GM12875 (cell line): ENCODE results near the gene MYO3B.

Experiments
- H3K4me3 ChIP-seq: one replicate; pipeline ENCODE4 v1.5.1; 2011; ENCODE audit warnings: low read depth, low read length, control low read depth
- TF ChIP-seq, protein P1 (sequence below): IDR thresholded peaks from 2 replicates; pipeline ENCODE4 v1.5.1; 2011; ENCODE audit warnings: low read depth, mild to moderate bottlenecking, control low read depth, inconsistent platforms, low read length, moderate library complexity, borderline replicate concordance; ENCODE audit not compliant: insufficient read depth

Gene MYO3B

DNA sequence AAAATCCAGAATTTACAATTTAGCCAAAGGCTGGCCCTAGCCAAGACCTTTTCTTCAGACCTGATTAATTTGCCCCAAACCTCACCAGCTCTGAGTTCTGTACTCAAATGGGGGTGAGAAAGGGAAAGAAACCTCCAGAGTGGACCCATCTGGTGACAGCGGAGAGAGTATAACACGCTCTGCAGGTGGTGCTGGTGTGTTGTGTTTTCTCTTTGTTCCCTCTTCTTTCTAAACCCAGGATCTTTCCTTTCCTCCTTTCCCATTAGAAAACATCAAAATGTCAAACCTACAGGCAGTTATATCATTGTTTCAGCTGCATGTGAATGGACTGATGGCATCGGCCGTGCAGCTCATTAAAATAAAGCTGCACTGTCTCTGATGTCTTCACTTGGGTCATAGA lies 283.9 kb downstream of the MYO3B start:
- TF ChIP-seq, protein P1, sequence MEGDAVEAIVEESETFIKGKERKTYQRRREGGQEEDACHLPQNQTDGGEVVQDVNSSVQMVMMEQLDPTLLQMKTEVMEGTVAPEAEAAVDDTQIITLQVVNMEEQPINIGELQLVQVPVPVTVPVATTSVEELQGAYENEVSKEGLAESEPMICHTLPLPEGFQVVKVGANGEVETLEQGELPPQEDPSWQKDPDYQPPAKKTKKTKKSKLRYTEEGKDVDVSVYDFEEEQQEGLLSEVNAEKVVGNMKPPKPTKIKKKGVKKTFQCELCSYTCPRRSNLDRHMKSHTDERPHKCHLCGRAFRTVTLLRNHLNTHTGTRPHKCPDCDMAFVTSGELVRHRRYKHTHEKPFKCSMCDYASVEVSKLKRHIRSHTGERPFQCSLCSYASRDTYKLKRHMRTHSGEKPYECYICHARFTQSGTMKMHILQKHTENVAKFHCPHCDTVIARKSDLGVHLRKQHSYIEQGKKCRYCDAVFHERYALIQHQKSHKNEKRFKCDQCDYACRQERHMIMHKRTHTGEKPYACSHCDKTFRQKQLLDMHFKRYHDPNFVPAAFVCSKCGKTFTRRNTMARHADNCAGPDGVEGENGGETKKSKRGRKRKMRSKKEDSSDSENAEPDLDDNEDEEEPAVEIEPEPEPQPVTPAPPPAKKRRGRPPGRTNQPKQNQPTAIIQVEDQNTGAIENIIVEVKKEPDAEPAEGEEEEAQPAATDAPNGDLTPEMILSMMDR, result no peak
- no peak overlapping the region for H3K4me3 ChIP-seq

DNA sequence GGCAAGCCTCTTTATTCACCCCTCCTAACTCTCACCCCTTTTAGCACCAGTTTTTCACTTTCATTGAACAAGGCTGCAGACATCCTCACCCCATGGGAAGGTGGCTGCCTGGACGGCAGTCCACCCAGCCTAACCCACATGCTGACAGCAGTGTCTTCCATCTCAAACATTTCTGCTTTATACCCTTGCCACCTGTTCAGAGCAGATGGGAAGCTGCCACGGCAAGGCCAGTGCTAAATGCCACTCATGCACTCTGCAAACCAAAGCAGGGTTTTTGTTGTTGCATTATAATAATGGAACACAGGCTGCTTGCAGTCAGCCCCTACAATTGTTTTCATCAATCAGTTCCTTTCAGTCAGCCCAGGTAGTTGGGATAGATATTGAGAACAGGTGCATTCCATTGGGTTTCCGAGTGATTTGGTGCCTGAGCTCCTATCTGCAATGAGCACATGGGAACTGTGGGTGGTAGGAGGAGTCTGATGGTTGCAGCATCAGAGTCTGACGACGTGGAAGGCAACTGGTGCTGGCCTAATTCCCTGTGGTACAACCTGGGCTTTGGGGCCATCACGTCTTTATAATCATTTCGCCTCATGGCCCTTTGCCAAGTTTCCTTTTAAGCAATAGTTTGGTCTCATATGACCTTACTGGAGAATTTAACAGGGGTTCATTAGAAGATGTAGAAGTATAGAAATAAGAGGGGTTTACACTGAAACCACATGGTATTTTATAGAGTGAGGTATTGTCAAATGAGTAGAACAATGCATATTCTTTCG lies 284.7 kb downstream of the MYO3B start:
- TF ChIP-seq, protein P1, result no peak
- H3K4me3 ChIP-seq, result no peak overlapping the region

DNA sequence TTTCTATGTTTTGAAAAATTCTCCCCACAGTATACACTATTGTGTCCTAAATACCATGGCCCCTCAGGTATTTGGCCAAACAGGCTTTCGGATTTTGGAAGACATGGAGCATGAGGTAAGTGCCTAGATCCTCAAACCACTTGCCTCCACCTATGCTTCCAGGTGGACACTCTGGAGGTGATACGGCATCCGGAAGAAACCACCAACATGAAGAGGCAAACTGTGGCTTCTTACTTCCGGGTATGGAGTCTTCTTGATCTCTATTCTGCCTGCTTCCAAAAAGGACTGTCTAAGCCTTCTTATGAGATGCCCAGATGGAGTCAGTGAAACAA lies 285.2 kb downstream of the MYO3B start:
- TF ChIP-seq, protein P1, result no peak
- no peak overlapping the region for H3K4me3 ChIP-seq

DNA sequence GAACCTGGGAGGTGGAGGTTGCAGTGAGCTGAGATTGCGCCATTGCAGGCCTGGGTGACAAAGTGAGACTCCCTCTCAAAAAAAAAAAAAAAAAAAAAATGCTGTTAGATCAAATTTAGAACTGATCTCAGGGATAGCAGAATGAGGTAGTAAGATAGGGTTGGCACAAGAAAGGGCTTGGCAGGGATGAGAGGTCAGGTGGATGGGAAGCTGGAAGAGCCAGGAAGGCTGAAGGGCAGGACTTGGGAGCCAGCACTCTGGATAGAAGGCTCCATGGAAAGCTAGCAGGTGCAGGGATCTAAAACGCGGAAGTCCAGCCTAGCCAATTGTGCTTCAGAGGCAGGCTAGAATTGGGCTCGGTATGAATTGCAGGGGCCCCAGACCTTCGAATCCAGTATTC lies 286.3 kb downstream of the MYO3B start:
- TF ChIP-seq, protein P1, result no peak

DNA sequence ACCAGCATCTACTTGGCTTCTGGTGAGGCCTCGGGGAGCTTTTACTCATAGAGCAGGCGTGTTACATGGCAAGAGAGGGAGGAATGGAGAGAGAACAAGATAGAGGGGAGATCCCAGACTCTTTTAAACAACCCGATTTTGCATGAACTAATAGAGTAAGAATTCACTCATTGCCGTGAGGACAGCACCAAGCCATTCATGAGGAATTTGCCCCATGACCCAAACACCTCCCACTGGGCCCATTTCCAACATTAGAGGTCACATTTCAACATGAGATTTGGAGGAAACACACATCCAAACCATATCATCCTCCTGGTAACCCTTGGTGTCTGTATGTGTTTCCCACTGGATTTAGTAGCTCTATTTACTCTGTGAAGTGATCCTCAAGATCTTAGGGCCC lies 287.3 kb downstream of the MYO3B start:
- TF ChIP-seq, protein P1, result no peak
- no peak overlapping the region for H3K4me3 ChIP-seq

More for the DNA sequence above, 286.3 kb downstream of the MYO3B start:
- H3K4me3 ChIP-seq, result no peak overlapping the region

DNA sequence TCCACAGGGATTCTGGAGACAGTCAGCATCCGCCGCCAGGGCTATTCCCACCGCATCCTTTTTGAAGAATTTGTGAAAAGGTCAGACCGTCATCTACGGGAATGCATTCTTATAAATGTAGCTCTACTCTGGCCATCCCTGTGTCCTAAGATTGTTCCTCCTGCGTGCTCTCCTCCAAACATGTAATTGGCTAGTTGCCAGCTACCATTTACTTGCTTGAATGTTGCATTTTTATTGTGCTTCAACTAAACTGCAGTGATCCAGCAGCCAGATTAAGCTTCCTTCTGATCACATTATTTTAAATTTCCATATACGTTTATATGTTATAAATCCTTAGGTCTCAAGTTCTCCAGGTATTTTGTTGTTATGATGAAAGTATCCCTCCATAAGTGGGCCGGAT lies 288.7 kb downstream of the MYO3B start:
- TF ChIP-seq, protein P1, result no peak
- H3K4me3 ChIP-seq, result no peak overlapping the region
